MM.1S (cell line): Measurements from ENCODE around the gene CD46.

Source experiments
- CTCF ChIP-seq: fragments of 300-600 bp; sonication (generic); IDR thresholded peaks from 2 replicates; pipeline ENCODE4 v1.5.1; 2016; ENCODE audit warnings: antibody characterized with exemption, low read length, mixed read lengths
- EZH2 ChIP-seq: fragments of 300-600 bp; sonication (generic); optimal IDR thresholded peaks from 2 replicates; pipeline ENCODE3; 2017; ENCODE audit warnings: low read depth, mild to moderate bottlenecking, antibody characterized with exemption, low read length, mixed read lengths

GRCh38 chr1:207812778-207813511 is 61.1 kb downstream of the CD46 start:
- TF ChIP-seq EZH2 (no peak), CTCF (no peak)
